ENCODE measurements around the gene KIAA2012.

Gene KIAA2012

GRCh38 chr2:202203348-202203747 lies 130.3 kb downstream of the KIAA2012 start:
- TF ChIP-seq CTCF (IDR thresholded peaks at IDR 0.05; ENCODE audit: insufficient read depth, low read depth, low read length, missing control alignments), result no peak
- DNase-seq (ENCODE audit: low read depth), result peak; percentile 3
- no peak overlapping the region for H3K4me3 ChIP-seq (ENCODE audit: low read depth, low read length)

- TF ChIP-seq CTCF (IDR thresholded peaks at IDR 0.05; ENCODE audit: insufficient read depth, low read depth, low read length, missing control alignments), result no peak
- no peak overlapping the region for H3K4me3 ChIP-seq (ENCODE audit: low read depth, low read length)
- no peak for DNase-seq (ENCODE audit: low read depth)
Observed at GRCh38 chr2:202204855-202205254, 131.8 kb downstream of the KIAA2012 start.

GRCh38 chr2:202208526-202208925 lies 135.5 kb downstream of the KIAA2012 start:
- DNase-seq (ENCODE audit: low read depth), result no peak
- TF ChIP-seq CTCF (IDR thresholded peaks at IDR 0.05; ENCODE audit: insufficient read depth, low read depth, low read length, missing control alignments), result no peak
- no peak overlapping the region for H3K4me3 ChIP-seq (ENCODE audit: low read depth, low read length)

- DNase-seq (ENCODE audit: low read depth), result no peak
- TF ChIP-seq CTCF (IDR thresholded peaks at IDR 0.05; ENCODE audit: insufficient read depth, low read depth, low read length, missing control alignments), result no peak
- H3K4me3 ChIP-seq (ENCODE audit: low read depth, low read length), result no peak overlapping the region
Observed at GRCh38 chr2:202215179-202215578, 142.1 kb downstream of the KIAA2012 start.

- TF ChIP-seq CTCF (IDR thresholded peaks at IDR 0.05; ENCODE audit: insufficient read depth, low read depth, low read length, missing control alignments), result no peak
- DNase-seq (ENCODE audit: low read depth), result no peak
- no peak overlapping the region for H3K4me3 ChIP-seq (ENCODE audit: low read depth, low read length)
Observed at GRCh38 chr2:202221873-202222272, 148.8 kb downstream of the KIAA2012 start.

- peak overlapping the region; percentile 99 for H3K4me3 ChIP-seq (ENCODE audit: low read depth, low read length)
- no peak for TF ChIP-seq CTCF (IDR thresholded peaks at IDR 0.05; ENCODE audit: insufficient read depth, low read depth, low read length, missing control alignments)
- DNase-seq (ENCODE audit: low read depth), result peak; percentile 5
Observed at GRCh38 chr2:202237787-202238233, 164.8 kb downstream of the KIAA2012 start.

Data from GM12865 (cell line).